Activated T-helper 1 cell treated with Interleukin-2 at 50 U/mL for 16 hours (primary cell): ENCODE measurements around the gene FOXO4.

ENCODE experiments used
- DNase-seq: peaks from one replicate; pipeline ENCODE4 v3.0.0-alpha.2; 2020; ENCODE audit warnings: low read depth

Gene FOXO4

GRCh38 chrX:71140440-71140839 is 44.8 kb downstream of the FOXO4 start:
- DNase-seq: no peak

- DNase-seq: no peak
These were observed 47.9 kb downstream of the FOXO4 start for GRCh38 chrX:71143508-71143907.

- no peak for DNase-seq
These were observed 49.0 kb downstream of the FOXO4 start, which contains the start of gene NLGN3 for GRCh38 chrX:71144651-71145050. TSS of gene NLGN3 (plus strand) at chrX:71144841. CDS start at chrX:71147750, 2,909 bp downstream.

DNA sequence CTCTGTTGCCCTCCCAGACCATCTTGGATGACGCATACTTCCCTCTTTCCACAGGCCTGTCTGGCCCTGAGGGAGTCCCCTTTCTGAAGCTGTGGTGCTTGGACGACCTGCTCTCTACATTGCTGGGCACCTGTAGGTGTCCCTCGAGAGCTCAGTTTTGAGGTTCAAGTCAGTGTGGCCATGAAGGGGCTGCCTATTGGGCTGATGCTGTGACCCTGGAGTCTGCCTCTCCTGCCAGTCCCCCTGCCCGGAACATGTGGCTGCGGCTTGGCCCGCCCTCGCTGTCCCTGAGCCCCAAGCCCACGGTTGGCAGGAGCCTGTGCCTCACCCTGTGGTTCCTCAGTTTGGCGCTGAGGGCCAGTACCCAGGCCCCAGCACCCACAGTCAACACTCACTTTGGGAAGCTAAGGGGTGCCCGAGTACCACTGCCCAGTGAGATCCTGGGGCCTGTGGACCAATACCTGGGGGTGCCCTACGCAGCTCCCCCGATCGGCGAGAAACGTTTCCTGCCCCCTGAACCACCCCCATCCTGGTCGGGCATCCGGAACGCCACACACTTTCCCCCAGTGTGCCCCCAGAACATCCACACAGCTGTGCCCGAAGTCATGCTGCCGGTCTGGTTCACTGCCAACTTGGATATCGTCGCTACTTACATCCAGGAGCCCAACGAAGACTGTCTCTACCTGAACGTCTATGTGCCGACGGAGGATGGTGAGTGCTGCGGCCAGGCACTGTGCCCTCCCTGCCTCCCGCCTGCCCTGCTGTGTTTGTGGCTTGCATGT is 52.0 kb downstream of the FOXO4 start:
- no peak for DNase-seq

DNA sequence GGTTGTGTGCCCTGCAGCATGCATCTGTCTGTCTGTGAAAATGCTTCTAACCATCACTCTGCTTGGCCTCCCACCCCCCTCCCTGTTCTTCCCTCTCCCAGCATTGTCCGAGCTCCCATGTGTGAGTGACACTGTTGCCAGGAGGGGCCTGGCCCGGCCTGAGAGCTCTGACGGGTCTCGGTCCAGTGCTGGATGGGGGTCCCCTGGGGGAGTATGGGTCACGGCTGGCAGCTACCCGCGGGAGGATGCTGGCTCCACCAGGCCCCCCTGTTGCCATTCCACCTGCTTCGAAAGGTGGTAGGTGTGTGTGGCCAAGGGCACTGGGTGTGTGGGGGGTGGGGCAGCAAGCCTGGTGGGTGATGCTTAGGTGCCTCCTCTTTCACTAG is 52.6 kb downstream of the FOXO4 start:
- DNase-seq: no peak

DNA sequence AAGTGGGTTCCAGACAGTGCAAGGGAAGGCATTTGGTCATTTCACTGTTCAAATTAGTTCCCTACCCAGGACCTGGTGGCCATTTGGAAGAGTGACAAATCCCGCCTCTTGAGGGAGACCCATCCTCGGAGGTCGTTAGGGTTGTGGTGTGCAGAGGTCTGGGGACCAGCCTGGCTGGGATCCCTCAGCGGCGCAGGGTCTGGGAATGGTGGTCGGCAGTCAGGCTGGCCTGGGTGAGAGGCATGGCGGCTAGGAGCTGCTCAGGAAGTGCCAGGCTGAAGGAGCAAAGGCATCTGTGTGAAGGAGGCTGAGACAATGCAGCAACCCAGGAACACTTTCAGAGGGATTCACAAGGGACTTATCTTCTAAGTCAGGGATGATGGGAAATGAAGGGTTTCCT is 55.7 kb downstream of the FOXO4 start:
- DNase-seq: no peak
